Ishikawa (cell line): ENCODE data around the gene PRIMA1.

Source experiments
- CEBPB ChIP-seq: IDR thresholded peaks from 2 replicates; pipeline ENCODE4 v1.6.1; 2012
- CREB1 ChIP-seq: IDR thresholded peaks from 2 replicates; pipeline ENCODE4 v1.6.1; 2012; ENCODE audit warnings: low read depth
- EGR1 ChIP-seq: IDR thresholded peaks from 2 replicates; pipeline ENCODE4 v1.6.1; 2012
- EP300 ChIP-seq: IDR thresholded peaks from 2 replicates; pipeline ENCODE4 v1.6.1; 2012; ENCODE audit warnings: borderline replicate concordance
- FOXM1 ChIP-seq: IDR thresholded peaks from 2 replicates; pipeline ENCODE4 v1.6.1; 2012; ENCODE audit warnings: low read depth, borderline replicate concordance
- MAX ChIP-seq: IDR thresholded peaks from 2 replicates; pipeline ENCODE4 v1.6.1; 2012
- NFIC ChIP-seq: IDR thresholded peaks from 2 replicates; pipeline ENCODE4 v1.6.1; 2012
- RAD21 ChIP-seq: IDR thresholded peaks from 2 replicates; pipeline ENCODE4 v1.6.1; 2012; ENCODE audit warnings: low read depth
- REST ChIP-seq: IDR thresholded peaks from 2 replicates; pipeline ENCODE4 v1.6.1; 2012; ENCODE audit warnings: low read depth, mild to moderate bottlenecking
- TAF1 ChIP-seq: IDR thresholded peaks from 2 replicates; pipeline ENCODE4 v1.6.1; 2012; ENCODE audit warnings: low read depth, mild to moderate bottlenecking
- TCF12 ChIP-seq: IDR thresholded peaks from 2 replicates; pipeline ENCODE4 v1.6.1; 2012; ENCODE audit warnings: low read depth
- TEAD4 ChIP-seq: IDR thresholded peaks from 2 replicates; pipeline ENCODE4 v1.6.1; 2012
- USF1 ChIP-seq: IDR thresholded peaks from 2 replicates; pipeline ENCODE4 v1.6.1; 2012
- YY1 ChIP-seq: IDR thresholded peaks from 2 replicates; pipeline ENCODE4 v1.6.1; 2012; ENCODE audit warnings: low read depth
- ZBTB7A ChIP-seq: IDR thresholded peaks from 2 replicates; pipeline ENCODE4 v1.6.1; 2012; ENCODE audit warnings: low read depth

The PRIMA1 gene

GRCh38 chr14:93720076-93720815, 68.0 kb downstream of the PRIMA1 start:
- TF ChIP-seq YY1: no peak

GRCh38 chr14:93719256-93719655, 69.0 kb downstream of the PRIMA1 start:
- no peak for TF ChIP-seq RAD21
- TF ChIP-seq TCF12: no peak
- TF ChIP-seq USF1: no peak
- TF ChIP-seq NFIC: no peak

GRCh38 chr14:93717668-93718320, 70.5 kb downstream of the PRIMA1 start:
- TF ChIP-seq NFIC: no peak
- TF ChIP-seq EP300: no peak
- no peak for TF ChIP-seq CREB1
- TF ChIP-seq YY1: no peak
- no peak for TF ChIP-seq REST
- TF ChIP-seq TCF12: no peak
- no peak for TF ChIP-seq MAX
- no peak for TF ChIP-seq FOXM1
- TF ChIP-seq ZBTB7A: no peak
- TF ChIP-seq RAD21: no peak
- no peak for TF ChIP-seq TAF1
- no peak for TF ChIP-seq USF1
- no peak for TF ChIP-seq TEAD4
- no peak for TF ChIP-seq CEBPB
- no peak for TF ChIP-seq EGR1

GRCh38 chr14:93716746-93717667, 71.3 kb downstream of the PRIMA1 start:
- TF ChIP-seq EP300: no peak
- TF ChIP-seq FOXM1: no peak
- TF ChIP-seq REST: no peak
- TF ChIP-seq TCF12: no peak
- no peak for TF ChIP-seq TEAD4
- no peak for TF ChIP-seq CEBPB
- TF ChIP-seq NFIC: no peak
- no peak for TF ChIP-seq EGR1
- TF ChIP-seq YY1: no peak
- TF ChIP-seq CREB1: no peak
- no peak for TF ChIP-seq MAX

- TF ChIP-seq NFIC (no peak), REST (no peak), RAD21 (no peak), MAX (no peak), EGR1 (no peak), TAF1 (no peak), CREB1 (no peak), EP300 (no peak)
Observed at GRCh38 chr14:93716002-93716745, 72.1 kb downstream of the PRIMA1 start.
